Activated CD8-positive, alpha-beta T cell treated with anti-CD3 and anti-CD28 coated beads for 36 hours (primary cell): ENCODE measurements around the gene ADGRV1. TPM values are rescaled to one million over a fixed set of nuclear protein-coding genes. Genes with fewer than 3 reads are reported as not detected.
A peak's percentile ranks its signal among the peaks of the same experiment; 100 is the strongest.
"Not testable (repeated sequence)": the region's sequence is repeated elsewhere in the genome, so short reads cannot be mapped to it uniquely, and the experiment has no call there.

Source experiments
- ATAC-seq: fragments of 200-7000 bp; cut with Tn5 transposase; one replicate; pipeline ENCODE4 v1.10.0; 2021; ENCODE audit warnings: mild to moderate bottlenecking, moderate library complexity
- CTCF ChIA-PET: fragments of 350-600 bp; sonication (Branson Sonifier 250); formaldehyde crosslinking; loops from one replicate; lab custom pipeline; 2021; ENCODE audit warnings: antibody characterized with exemption; lab: Charles Lee
- POLR2A ChIA-PET: fragments of 350-600 bp; sonication (Branson Sonifier 250); formaldehyde crosslinking; loops from one replicate; lab custom pipeline; 2021; ENCODE audit warnings: antibody characterized with exemption; lab: Charles Lee
- DNase-seq: peaks from one replicate; pipeline ENCODE4 v3.0.0-alpha.2; 2020
- H3K27ac Mint-ChIP-seq: one replicate; pipeline ENCODE4 v1.8.0; 2021; ENCODE audit warnings: mild to moderate bottlenecking, mixed read lengths
- H3K27me3 Mint-ChIP-seq: one replicate; pipeline ENCODE4 v1.8.0; 2021; ENCODE audit warnings: mixed read lengths
- H3K36me3 Mint-ChIP-seq: one replicate; pipeline ENCODE4 v1.8.0; 2021; ENCODE audit warnings: low read depth, mixed read lengths
- H3K4me1 Mint-ChIP-seq: one replicate; pipeline ENCODE4 v1.8.0; 2021; ENCODE audit warnings: low read depth, mixed read lengths
- H3K4me3 Mint-ChIP-seq: one replicate; pipeline ENCODE4 v1.8.0; 2021; ENCODE audit warnings: mild to moderate bottlenecking, moderate library complexity, mixed read lengths
- H3K9me3 Mint-ChIP-seq: one replicate; pipeline ENCODE4 v1.8.0; 2021; ENCODE audit warnings: mixed read lengths
- CTCF ChIP-seq: fragments of 200-600 bp; IDR thresholded peaks from one replicate; pipeline ENCODE4 v1.8.0; 2022; ENCODE audit warnings: antibody characterized with exemption, mild to moderate bottlenecking
- intact Hi-C: fragments of 100-400 bp; cut with micrococcal nuclease; formaldehyde crosslinking; loops from one replicate; pipeline ENCODE4 v1.10.0; 2022
- total RNA-seq, 2 experiments: library from RNA; stranded (reverse); gene quantifications; one replicate each; pipeline ENCODE4 v1.2.3, GENCODE V29; 2021

The ADGRV1 gene
- total RNA-seq, 2 experiments from 2014 or later, result 0.18 TPM; not detected in 1

GRCh38 chr5:90759119-90759518 lies 200.5 kb downstream of the ADGRV1 start:
- CTCF ChIA-PET, result no interaction called here

GRCh38 chr5:90767710-90768109 lies 209.1 kb downstream of the ADGRV1 start:
- Mint-ChIP-seq H3K4me3 (no peak overlapping the region), H3K9me3 (peaks cover 2% of the 10 kb centered on the region), H3K36me3 (no peaks in the 10 kb centered on the region), H3K4me1 (no peaks in the 10 kb centered on the region), H3K27ac (no peak overlapping the region), H3K27me3 (peaks cover 6% of the 10 kb centered on the region)
- ChIA-PET CTCF (no interaction called here), POLR2A (no interaction called here)
- ATAC-seq, result no peak
- DNase-seq, result no peak
- intact Hi-C loops, result no loop called here
- TF ChIP-seq CTCF, result no peak

More at GRCh38 chr5:90759119-90759518, 200.5 kb downstream of the ADGRV1 start:
- POLR2A ChIA-PET, result no interaction called here
- Mint-ChIP-seq H3K9me3 (no peaks in the 10 kb centered on the region), H3K4me3 (no peak overlapping the region), H3K4me1 (no peaks in the 10 kb centered on the region), H3K27ac (no peak overlapping the region), H3K27me3 (peaks cover 8% of the 10 kb centered on the region), H3K36me3 (no peaks in the 10 kb centered on the region)
- DNase-seq (no peak), ATAC-seq (no peak)
- intact Hi-C loops, result no loop called here
- no peak for TF ChIP-seq CTCF

GRCh38 chr5:90770006-90770541 lies 211.5 kb downstream of the ADGRV1 start:
- ATAC-seq, H3K9me3 Mint-ChIP-seq, H3K4me3 Mint-ChIP-seq, H3K4me1 Mint-ChIP-seq, DNase-seq, intact Hi-C loops, POLR2A ChIA-PET, H3K27ac Mint-ChIP-seq, H3K27me3 Mint-ChIP-seq, H3K36me3 Mint-ChIP-seq: not testable (repeated sequence)
- CTCF ChIA-PET, result interaction anchor here (0.9 kb wide), 1 partner anchor 13 kb away, joined by 3 read pairs; no protein-coding TSS in a partner anchor

GRCh38 chr5:90777959-90778358 lies 219.4 kb downstream of the ADGRV1 start:
- H3K9me3 Mint-ChIP-seq, result no peaks in the 10 kb centered on the region
- H3K4me3 Mint-ChIP-seq, result no peak overlapping the region
- H3K4me1 Mint-ChIP-seq, result no peaks in the 10 kb centered on the region
- DNase-seq (no peak), ATAC-seq (no peak)
- H3K27me3 Mint-ChIP-seq, result peaks cover 7% of the 10 kb centered on the region
- no peak for TF ChIP-seq CTCF
- CTCF ChIA-PET, result interaction anchor here (1.0 kb wide), 1 partner anchor 338 kb away, joined by 4 read pairs; no protein-coding TSS in a partner anchor
- POLR2A ChIA-PET, result no interaction called here
- no peak overlapping the region for H3K27ac Mint-ChIP-seq
- H3K36me3 Mint-ChIP-seq, result no peaks in the 10 kb centered on the region
- intact Hi-C loops, result no loop called here

- TF ChIP-seq CTCF, result peak; percentile 96
- ChIA-PET POLR2A (no interaction called here), CTCF (interaction anchor here (0.5 to 2.3 kb wide), 34 partner anchors 9 to 384 kb away, joined by 3 to 16 read pairs (median 3); partner anchors contain the start of gene LYSMD3)
- Mint-ChIP-seq H3K27me3 (peaks cover 7% of the 10 kb centered on the region), H3K4me1 (no peaks in the 10 kb centered on the region), H3K4me3 (no peak overlapping the region), H3K9me3 (no peaks in the 10 kb centered on the region), H3K36me3 (no peaks in the 10 kb centered on the region), H3K27ac (no peak overlapping the region)
- DNase-seq, result peak; percentile 80
- ATAC-seq, result peak; percentile 80
- intact Hi-C loops, result loop anchor here (5.0 kb wide), 1 partner anchor 346 kb away; no protein-coding TSS in a partner anchor
Observed at GRCh38 chr5:90783460-90784333, 225.1 kb downstream of the ADGRV1 start.
